HepG2 (cell line): Measurements from ENCODE around the gene IGFBP5. TPM values are rescaled to one million over a fixed set of nuclear protein-coding genes. Genes with fewer than 3 reads are reported as not detected.
A peak's percentile ranks its signal among the peaks of the same experiment; 100 is the strongest.

Experiments used
- ATAC-seq: fragments of 200-7000 bp; cut with Tn5 transposase; 3 replicates; pipeline ENCODE4 v1.9.1; 2020; ENCODE audit warnings: mild to moderate bottlenecking, moderate library complexity
- BruUV-seq: library from RNA; stranded (reverse); fragments of 400-500 nt; replicated peaks from 2 replicates; lab custom pipeline; 2021; lab: Mats Ljungman, UMichigan
- CTCF ChIA-PET: fragments of 300-600 bp; formaldehyde crosslinking; extraction: SDS; loops from one replicate; lab custom pipeline; 2021; ENCODE audit warnings: low total read pairs, inconsistent platforms, low intra/inter-chr PET ratio; lab: Yijun Ruan, JAX
- POLR2A ChIA-PET: fragments of 350-600 bp; sonication (Branson Sonifier 250); formaldehyde crosslinking; loops from one replicate; lab custom pipeline; 2020; ENCODE audit warnings: antibody characterized with exemption, inconsistent platforms; lab: Yijun Ruan, JAX
- DNase-seq: peaks from one replicate; pipeline ENCODE4 v3.0.0-alpha.2; 2015; ENCODE audit warnings: low spot score
- FAIRE-seq: peaks from 3 replicates; lab custom pipeline; 2011; peaks lifted over from hg19 to GRCh38; lab: Jason Lieb, UNC
- H2AFZ ChIP-seq: one replicate; pipeline ENCODE4 v1.6.1; 2011; ENCODE audit warnings: low read length, inconsistent platforms
- H3K27ac ChIP-seq: fragments of 300-600 bp; 3 replicates; pipeline ENCODE4 v1.8.0; 2011; ENCODE audit warnings: mixed run types, mild to moderate bottlenecking, mixed read lengths, low read length, inconsistent platforms; ENCODE audit not compliant: insufficient read depth; ENCODE audit errors: extremely low read length
- H3K27me3 ChIP-seq, 2 experiments: fragments of 200-600 bp in 1 of 2; 2 replicates in 1 of 2; 3 replicates in 1 of 2; pipeline versions ENCODE4 v1.6.0 to v1.8.0; 2011; ENCODE audit warnings: low read length in 2 of 2, mild to moderate bottlenecking in 2 of 2, moderate library complexity in 2 of 2, inconsistent platforms in 1 of 2; ENCODE audit not compliant: insufficient read depth in 2 of 2, control insufficient read depth in 1 of 2
- H3K36me3 ChIP-seq, 2 experiments: fragments of 200-600 bp in 1 of 2; replicated peaks in 1 of 2; 2 replicates in 1 of 2; 3 replicates in 1 of 2; pipeline versions ENCODE4 v1.5.1 to v1.8.0; 2011; ENCODE audit warnings: low read length in 2 of 2, inconsistent platforms in 1 of 2; ENCODE audit not compliant: insufficient read depth in 2 of 2, control insufficient read depth in 1 of 2
- H3K4me1 ChIP-seq: 2 replicates; pipeline ENCODE4 v1.5.1; 2012; ENCODE audit warnings: low read length, inconsistent platforms; ENCODE audit not compliant: insufficient read depth
- H3K4me2 ChIP-seq: 2 replicates; pipeline ENCODE4 v1.6.0; 2011; ENCODE audit warnings: low read depth, low read length, inconsistent platforms
- H3K4me3 ChIP-seq, 3 experiments: fragments of 200-600 bp in 1 of 3; sonication (generic), shearing (Covaris generic) in 1 of 3; replicated peaks in 1 of 3; 2 replicates each; pipeline ENCODE4 v1.5.1; 2011 to 2016; ENCODE audit warnings: low read length in 3 of 3, inconsistent platforms in 2 of 3, low read depth in 2 of 3, mild to moderate bottlenecking in 2 of 3, control low read depth in 1 of 3, mixed read lengths in 1 of 3; ENCODE audit not compliant: insufficient read depth in 1 of 3
- H3K79me2 ChIP-seq: one replicate; pipeline ENCODE4 v1.6.1; 2011; ENCODE audit warnings: low read length, inconsistent platforms; ENCODE audit not compliant: insufficient read depth
- H3K9ac ChIP-seq: 2 replicates; pipeline ENCODE4 v1.6.0; 2011; ENCODE audit warnings: mild to moderate bottlenecking, low read depth, low read length, inconsistent platforms; ENCODE audit not compliant: insufficient read depth
- H3K9me3 ChIP-seq: 2 replicates; pipeline ENCODE4 v1.5.1; 2012; ENCODE audit warnings: mild to moderate bottlenecking, low read length
- H4K20me1 ChIP-seq: 2 replicates; pipeline ENCODE4 v1.6.0; 2011; ENCODE audit warnings: inconsistent platforms, mild to moderate bottlenecking, low read length, moderate library complexity; ENCODE audit not compliant: insufficient read depth
- ATF6 ChIP-seq: sonication (generic); formaldehyde crosslinking; conservative IDR thresholded peaks from 2 replicates; pipeline ENCODE4 v1.4.0; 2020; ENCODE audit warnings: missing genetic modification reagents
- BORCS8-MEF2B ChIP-seq: sonication (generic); formaldehyde crosslinking; IDR thresholded peaks from 2 replicates; pipeline ENCODE4 v1.8.0; 2022; ENCODE audit warnings: mild to moderate bottlenecking, missing genetic modification reagents
- HOXA5 ChIP-seq: sonication (generic); formaldehyde crosslinking; IDR thresholded peaks from 2 replicates; pipeline ENCODE4 v1.4.0; 2020; ENCODE audit warnings: missing genetic modification reagents
- IRF2 ChIP-seq: IDR thresholded peaks from 2 replicates; pipeline ENCODE4 v1.6.1; 2018; ENCODE audit warnings: missing genetic modification reagents, missing compliant biosample characterization
- KDM3A ChIP-seq: IDR thresholded peaks from 2 replicates; pipeline ENCODE4 v1.6.1; 2018; ENCODE audit warnings: low read depth, missing compliant biosample characterization
- MYC ChIP-seq: sonication (generic); formaldehyde crosslinking; IDR thresholded peaks from 2 replicates; pipeline ENCODE4 v1.9.0; 2021; ENCODE audit warnings: missing genetic modification reagents, borderline replicate concordance
- TOPORS ChIP-seq: sonication (generic); formaldehyde crosslinking; IDR thresholded peaks from 2 replicates; pipeline ENCODE4 v1.8.0; 2023; ENCODE audit warnings: mild to moderate bottlenecking, missing genetic modification reagents
- ZBTB25 ChIP-seq: IDR thresholded peaks from 2 replicates; pipeline ENCODE4 v1.6.1; 2018; ENCODE audit warnings: missing genetic modification reagents
- ZNF225 ChIP-seq: sonication (generic); formaldehyde crosslinking; IDR thresholded peaks from 2 replicates; pipeline ENCODE4 v1.4.0; 2020; ENCODE audit warnings: mild to moderate bottlenecking, missing genetic modification reagents
- ZNF256 ChIP-seq: sonication (generic); formaldehyde crosslinking; conservative IDR thresholded peaks from 2 replicates; pipeline ENCODE4 v1.4.0; 2020; ENCODE audit warnings: missing genetic modification reagents
- ZNF34 ChIP-seq: sonication (generic); formaldehyde crosslinking; IDR thresholded peaks from 2 replicates; pipeline ENCODE4 v1.4.0; 2020; ENCODE audit warnings: mild to moderate bottlenecking, missing genetic modification reagents, borderline replicate concordance
- ZNF614 ChIP-seq: IDR thresholded peaks from 2 replicates; pipeline ENCODE4 v1.6.1; 2018; ENCODE audit warnings: missing biosample characterization, missing genetic modification reagents, inconsistent platforms, borderline replicate concordance
- ZNF7 ChIP-seq: IDR thresholded peaks from 2 replicates; pipeline ENCODE4 v1.6.1; 2016; ENCODE audit warnings: missing biosample characterization, missing genetic modification reagents
- ZNF781 ChIP-seq: sonication (generic); formaldehyde crosslinking; IDR thresholded peaks from 2 replicates; pipeline ENCODE4 v1.5.1; 2020; ENCODE audit warnings: borderline replicate concordance, mild to moderate bottlenecking, missing genetic modification reagents; ENCODE audit errors: not compliant biosample characterization
- WGBS: methylation state at CpG from one replicate; pipeline ENCODE4 v1.1.6; 2017; ENCODE audit warnings: low lambda C conversion rate; 5-methylcytosine and 5-hydroxymethylcytosine counted together
- in situ Hi-C: cut with HindIII; loops from 2 replicates; pipeline ENCODE4 v1.10.0; 2017; ENCODE audit warnings: low pct_unique_long_range_greater_than_20kb; ENCODE audit not compliant: extremely low pct_ligation_motif_present
- intact Hi-C: fragments of 100-400 bp; cut with micrococcal nuclease; formaldehyde crosslinking; loops from one replicate; pipeline ENCODE4 v1.10.0; 2022; ENCODE audit not compliant: unreplicated experiment
- polyA plus RNA-seq, 8 experiments: library from polyadenylated mRNA; depleted of rRNA in 3 of 8; stranded (reverse) in 7 of 8; unstranded in 1 of 8; fragments of >200 nt; fragmentation: Illumina TruSeq in 4 of 8; extraction: Trizol in 4 of 8; gene quantifications; 2 replicates each; pipeline versions ENCODE4 v1.2.1 to v1.2.3, GENCODE V29; 2011 to 2016; ENCODE audit warnings: low read depth in 4 of 8, missing spikeins in 1 of 8, mixed read lengths in 1 of 8; ENCODE audit not compliant: insufficient read depth in 1 of 8
- total RNA-seq, 5 experiments: library from RNA; depleted of rRNA; stranded (reverse); fragments of >200 nt; fragmentation: Illumina TruSeq; extraction: Trizol; gene quantifications; 2 replicates each; pipeline ENCODE4 v1.2.3, GENCODE V29; 2016; ENCODE audit warnings: low read depth in 1 of 5
- TF ChIP-seq, protein P1 (sequence below), 2 experiments: sonication (generic) in 1 of 2; formaldehyde crosslinking in 1 of 2; IDR thresholded peaks; 2 replicates each; pipeline versions ENCODE4 v1.4.0 to v1.6.1; 2018 to 2020; ENCODE audit warnings: missing genetic modification reagents in 2 of 2, borderline replicate concordance in 1 of 2, low read depth in 1 of 2, mild to moderate bottlenecking in 1 of 2, missing biosample characterization in 1 of 2
- TF ChIP-seq, protein P2 (sequence below): IDR thresholded peaks from 2 replicates; pipeline ENCODE4 v1.6.1; 2016; ENCODE audit warnings: missing compliant biosample characterization, missing genetic modification reagents, borderline replicate concordance

Gene IGFBP5
- total and polyA plus RNA-seq, 2 of the 13 experiments (the other 11 are each of a cell fraction or from before 2014, with no cell fraction given), result 0.15 TPM; not detected in 1

GRCh38 chr2:216666461-216667233, 28.7 kb downstream of the IGFBP5 start:
- ATAC-seq, result peak; percentile 77
- no peak overlapping the region for H3K27ac ChIP-seq
- DNase-seq, result peak; percentile 64
- no TSS peak for BruUV-seq
- WGBS, result 10% methylated on average over 9 of the region's 9 CpGs
- no peaks in the 10 kb centered on the region for H3K79me2 ChIP-seq
- ChIA-PET CTCF (interaction anchor here (0.8 to 6.8 kb wide), 3 partner anchors 12 to 149 kb away, joined by 3 to 257 read pairs (median 5); no protein-coding TSS in a partner anchor), POLR2A (interaction anchor here (0.7 to 1.6 kb wide), 4 partner anchors 143 to 168 kb away, joined by 3 to 8 read pairs (median 6); partner anchors contain the start of gene RPL37A)
- peaks cover 7 to 35% of the 10 kb centered on the region in 2 experiments; a peak in 4 of 5 replicates for H3K27me3 ChIP-seq
- no peak overlapping the region for H2AFZ ChIP-seq
- no peaks in the 10 kb centered on the region for H4K20me1 ChIP-seq
- no peaks in the 10 kb centered on the region for H3K9me3 ChIP-seq
- peak; percentile 99 for FAIRE-seq
- no peak overlapping the region for H3K9ac ChIP-seq
- intact Hi-C loops (loop anchor here (1.0 to 5.0 kb wide), 2 partner anchors 94 to 147 kb away; no protein-coding TSS in a partner anchor), in situ Hi-C loops (loop anchor here (5.0 kb wide), 1 partner anchor 149 kb away; no protein-coding TSS in a partner anchor)
- H3K4me3 ChIP-seq, result no peak overlapping the region
- H3K4me1 ChIP-seq, result 0 out of 2 replicates have a peak, but pooled peaks cover 18% of the 10 kb centered on the region
- H3K36me3 ChIP-seq, result no peaks in the 10 kb centered on the region
- no peak overlapping the region for H3K4me2 ChIP-seq
- no peak for TF ChIP-seq ZNF781 (CRISPR knock-in tag)
- peak; percentile 40; the same call in 1 of the 2 replicates for TF ChIP-seq ZNF614 (CRISPR knock-in tag)
- no peak for TF ChIP-seq ATF6 (CRISPR knock-in tag)
- TF ChIP-seq, protein P1, sequence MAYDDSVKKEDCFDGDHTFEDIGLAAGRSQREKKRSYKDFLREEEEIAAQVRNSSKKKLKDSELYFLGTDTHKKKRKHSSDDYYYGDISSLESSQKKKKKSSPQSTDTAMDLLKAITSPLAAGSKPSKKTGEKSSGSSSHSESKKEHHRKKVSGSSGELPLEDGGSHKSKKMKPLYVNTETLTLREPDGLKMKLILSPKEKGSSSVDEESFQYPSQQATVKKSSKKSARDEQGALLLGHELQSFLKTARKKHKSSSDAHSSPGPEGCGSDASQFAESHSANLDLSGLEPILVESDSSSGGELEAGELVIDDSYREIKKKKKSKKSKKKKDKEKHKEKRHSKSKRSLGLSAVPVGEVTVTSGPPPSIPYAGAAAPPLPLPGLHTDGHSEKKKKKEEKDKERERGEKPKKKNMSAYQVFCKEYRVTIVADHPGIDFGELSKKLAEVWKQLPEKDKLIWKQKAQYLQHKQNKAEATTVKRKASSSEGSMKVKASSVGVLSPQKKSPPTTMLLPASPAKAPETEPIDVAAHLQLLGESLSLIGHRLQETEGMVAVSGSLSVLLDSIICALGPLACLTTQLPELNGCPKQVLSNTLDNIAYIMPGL (CRISPR knock-in tag; IDR thresholded peaks at IDR 0.05; ENCODE audit: borderline replicate concordance in 1 of 2, low read depth in 1 of 2), result peak in 1 of 2 experiments; percentile 73; a peak in 1 of 4 replicates
- TF ChIP-seq, protein P2, sequence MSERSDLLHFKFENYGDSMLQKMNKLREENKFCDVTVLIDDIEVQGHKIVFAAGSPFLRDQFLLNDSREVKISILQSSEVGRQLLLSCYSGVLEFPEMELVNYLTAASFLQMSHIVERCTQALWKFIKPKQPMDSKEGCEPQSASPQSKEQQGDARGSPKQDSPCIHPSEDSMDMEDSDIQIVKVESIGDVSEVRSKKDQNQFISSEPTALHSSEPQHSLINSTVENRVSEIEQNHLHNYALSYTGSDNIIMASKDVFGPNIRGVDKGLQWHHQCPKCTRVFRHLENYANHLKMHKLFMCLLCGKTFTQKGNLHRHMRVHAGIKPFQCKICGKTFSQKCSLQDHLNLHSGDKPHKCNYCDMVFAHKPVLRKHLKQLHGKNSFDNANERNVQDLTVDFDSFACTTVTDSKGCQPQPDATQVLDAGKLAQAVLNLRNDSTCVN (CRISPR knock-in tag), result peak; percentile 55; the same call in 1 of the 2 replicates
- TF ChIP-seq TOPORS (CRISPR knock-in tag), result no peak
- no peak for TF ChIP-seq ZNF34 (CRISPR knock-in tag)
- TF ChIP-seq ZNF225 (CRISPR knock-in tag), result no peak
- TF ChIP-seq ZNF256 (CRISPR knock-in tag), result 0 out of 2 replicates have a peak, but pooled peaks have one; percentile 41
- TF ChIP-seq KDM3A (CRISPR knock-in tag), result 0 out of 2 replicates have a peak, but pooled peaks have one; percentile 45
- peak; percentile 71; the same call in 1 of the 2 replicates for TF ChIP-seq IRF2 (CRISPR knock-in tag)
- TF ChIP-seq BORCS8-MEF2B (CRISPR knock-in tag), result 0 out of 2 replicates have a peak, but pooled peaks have one; percentile 39
- TF ChIP-seq ZBTB25 (CRISPR knock-in tag), result 0 out of 2 replicates have a peak, but pooled peaks have one; percentile 57
- TF ChIP-seq HOXA5, result 0 out of 2 replicates have a peak, but pooled peaks have one; percentile 65
- TF ChIP-seq ZNF7 (CRISPR knock-in tag), result no peak
- peak; percentile 52; the same call in 1 of the 2 replicates for TF ChIP-seq MYC (CRISPR knock-in tag)
